Spleen (tissue), 11 donors: Measurements from ENCODE around the gene SLC29A3. TPM values are rescaled to one million over a fixed set of nuclear protein-coding genes. Genes with fewer than 3 reads are reported as not detected.

Experiments used
- DNase-seq: peaks from one replicate; pipeline ENCODE4 v3.0.0-alpha.2; 2020
- H3K27ac ChIP-seq, 8 donors: fragments of 200-600 bp; sonication (generic) in 7 of 8; 1 replicate in 4 of 8; 2 replicates in 4 of 8; pipeline versions ENCODE4 v1.5.0 to v1.8.0; 2016 to 2021; ENCODE audit warnings: inconsistent platforms in 4 of 8, mild to moderate bottlenecking in 4 of 8, moderate library complexity in 1 of 8
- H3K27me3 ChIP-seq, 7 donors: fragments of 200-600 bp; sonication (generic) in 6 of 7; replicated peaks in 1 of 7; 1 replicate in 4 of 7; 2 replicates in 3 of 7; pipeline versions ENCODE4 v1.5.0 to v1.8.0; 2016 to 2021; ENCODE audit warnings: inconsistent platforms in 3 of 7, mild to moderate bottlenecking in 1 of 7
- H3K36me3 ChIP-seq, 6 donors: fragments of 200-600 bp; sonication (generic) in 5 of 6; 1 replicate in 4 of 6; 2 replicates in 2 of 6; pipeline versions ENCODE4 v1.5.0 to v1.8.0; 2016 to 2021; ENCODE audit warnings: inconsistent platforms in 2 of 6
- H3K4me1 ChIP-seq, 6 donors: fragments of 200-600 bp; sonication (generic) in 5 of 6; 1 replicate in 3 of 6; 2 replicates in 3 of 6; pipeline versions ENCODE4 v1.5.0 to v1.8.0; 2016 to 2021; ENCODE audit warnings: inconsistent platforms in 3 of 6
- H3K4me3 ChIP-seq, 8 donors: fragments of 200-600 bp; sonication (generic) in 7 of 8; 1 replicate in 4 of 8; 2 replicates in 4 of 8; pipeline versions ENCODE4 v1.5.0 to v1.8.0; 2016 to 2021; ENCODE audit warnings: inconsistent platforms in 4 of 8, mild to moderate bottlenecking in 4 of 8, moderate library complexity in 2 of 8
- H3K9me3 ChIP-seq, 8 donors: fragments of 200-600 bp; sonication (generic) in 7 of 8; 1 replicate in 4 of 8; 2 replicates in 4 of 8; pipeline versions ENCODE4 v1.5.0 to v1.8.0; 2016 to 2021; ENCODE audit warnings: inconsistent platforms in 4 of 8
- CTCF ChIP-seq, 11 experiments: fragments of 200-600 bp in 7 of 11; fragments of 450-650 bp in 4 of 11; sonication (generic) in 4 of 11; IDR thresholded peaks in 8 of 11; conservative IDR thresholded peaks in 3 of 11; 1 replicate in 7 of 11; 2 replicates in 4 of 11; pipeline versions ENCODE4 v1.4.0 to v1.8.0; 2016 to 2021; ENCODE audit warnings: antibody characterized with exemption in 11 of 11, inconsistent platforms in 4 of 11, mild to moderate bottlenecking in 1 of 11
- POLR2A ChIP-seq, 3 donors: fragments of 450-650 bp; IDR thresholded peaks; one replicate each; pipeline ENCODE4 v1.5.1; 2017; ENCODE audit warnings: antibody characterized with exemption in 3 of 3, mild to moderate bottlenecking in 1 of 3
- POLR2AphosphoS5 ChIP-seq, 3 donors: sonication (generic); formaldehyde crosslinking; IDR thresholded peaks; one replicate each; pipeline ENCODE4 v1.5.1; 2017; ENCODE audit warnings: antibody characterized with exemption in 3 of 3
- WGBS, 5 donors: extraction: QIAGEN DNeasy Blood & Tissue Kit in 3 of 5; methylation state at CpG; one replicate each; pipeline versions ENCODE4 v1.1.5 to v1.1.7; 2013 to 2018; 5-methylcytosine and 5-hydroxymethylcytosine counted together
- intact Hi-C: fragments of 100-400 bp; cut with DNase I; formaldehyde crosslinking; loops from one replicate; pipeline ENCODE4 v1.15.0; 2023; ENCODE audit warnings: low total_unique reads
- polyA plus RNA-seq, 3 donors: library from polyadenylated mRNA; stranded (reverse); fragments of 200-250 nt; gene quantifications; one replicate each; pipeline ENCODE4 v1.2.1, GENCODE V29; 2013
- total RNA-seq, 7 donors: library from RNA; depleted of rRNA in 3 of 7; stranded (reverse); fragments of >200 nt in 3 of 7; fragmentation: NEBNext Ultra II Directional in 4 of 7; extraction: Animal tissue kit (Norgen Biotek cat#: 25700) in 4 of 7; gene quantifications; one replicate each; pipeline versions ENCODE4 v1.1.0 to v1.2.1, GENCODE V29; 2016 to 2021
- donor health status: healthy with polysubstance abuse.
- donor health status: DM: no; HTN: no; CAD: no; lungs with moderate emphysema.
- donor health status: DM: no; HTN: no; CAD: no.
- donor health status: Bipolar disorder and iron deficiency.
- donor health status: healthy.
- donor health status: DM: no; HTN: no; CAD: no.
- donor health status: DM: yes; HTN: yes; CAD: no.

Gene SLC29A3
- total and polyA plus RNA-seq, 10 donors: 3.3 to 15.6 (median 7.7) TPM

- Histone ChIP-seq H3K36me3 (no peaks in the 10 kb centered on the region), H3K27ac (no peak overlapping the region), H3K4me3 (no peak overlapping the region), H3K27me3 (peaks cover 3 to 64% (median 19%) of the 10 kb centered on the region in 7 donors), H3K4me1 (peaks cover 7 to 18% (median 11%) of the 10 kb centered on the region in 6 donors), H3K9me3 (no peaks in the 10 kb centered on the region)
- intact Hi-C loops: no loop called here
- DNase-seq: no peak
- TF ChIP-seq POLR2AphosphoS5 (IDR thresholded peaks at IDR 0.05) (no peak), POLR2A (IDR thresholded peaks at IDR 0.05) (no peak), CTCF (IDR thresholded peaks at IDR 0.05 in 8 of 11, conservative IDR thresholded peaks at IDR 0.05 in 3 of 11) (no peak)
- WGBS, 5 donors: 88 to 97% (median 92%) methylated on average over 7 of the region's 7 CpGs
Observed at GRCh38 chr10:71402005-71402404, 82.9 kb downstream of the SLC29A3 start.

- TF ChIP-seq CTCF (IDR thresholded peaks at IDR 0.05 in 8 of 11, conservative IDR thresholded peaks at IDR 0.05 in 3 of 11): no peak
- TF ChIP-seq POLR2AphosphoS5 (IDR thresholded peaks at IDR 0.05): no peak
- no peak for TF ChIP-seq POLR2A (IDR thresholded peaks at IDR 0.05)
- peaks cover 0 to 37% (median 2%) of the 10 kb centered on the region in 7 donors for H3K27me3 ChIP-seq
- H3K36me3 ChIP-seq: no peaks in the 10 kb centered on the region
- no peaks in the 10 kb centered on the region for H3K9me3 ChIP-seq
- H3K27ac ChIP-seq: no peak overlapping the region
- H3K4me3 ChIP-seq: no peak overlapping the region
- no peak for DNase-seq
- WGBS, 5 donors: 68 to 86% (median 81%) methylated on average over 11 to 13 of the region's 13 CpGs
- H3K4me1 ChIP-seq: no peaks in the 10 kb centered on the region
- intact Hi-C loops: no loop called here
Observed at GRCh38 chr10:71404503-71405295, 85.6 kb downstream of the SLC29A3 start.

- Histone ChIP-seq H3K27ac (no peak overlapping the region), H3K27me3 (peaks cover 0 to 16% (median 0%) of the 10 kb centered on the region in 7 donors), H3K9me3 (peaks cover 0 to 19% (median 16%) of the 10 kb centered on the region in 8 donors), H3K4me1 (no peaks in the 10 kb centered on the region), H3K36me3 (no peaks in the 10 kb centered on the region), H3K4me3 (no peak overlapping the region)
- 80 to 95% (median 91%) methylated on average over 3 of the region's 3 CpGs for WGBS, 5 donors
- no peak for DNase-seq
- TF ChIP-seq POLR2A (IDR thresholded peaks at IDR 0.05): no peak
- TF ChIP-seq CTCF (IDR thresholded peaks at IDR 0.05 in 8 of 11, conservative IDR thresholded peaks at IDR 0.05 in 3 of 11): no peak
- TF ChIP-seq POLR2AphosphoS5 (IDR thresholded peaks at IDR 0.05): no peak
- intact Hi-C loops: no loop called here
Observed at GRCh38 chr10:71406878-71407277, 87.8 kb downstream of the SLC29A3 start.

GRCh38 chr10:71408436-71409225, 89.6 kb downstream of the SLC29A3 start:
- H3K36me3 ChIP-seq: no peaks in the 10 kb centered on the region
- H3K4me1 ChIP-seq: no peaks in the 10 kb centered on the region
- intact Hi-C loops: no loop called here
- H3K27me3 ChIP-seq: peaks cover 0 to 13% (median 0%) of the 10 kb centered on the region in 7 donors
- peaks cover 0 to 27% (median 21%) of the 10 kb centered on the region in 8 donors for H3K9me3 ChIP-seq
- no peak overlapping the region for H3K27ac ChIP-seq
- 75 to 86% (median 79%) methylated on average over 5 to 9 of the region's 9 CpGs for WGBS, 5 donors
- no peak for TF ChIP-seq POLR2A (IDR thresholded peaks at IDR 0.05)
- no peak for TF ChIP-seq CTCF (IDR thresholded peaks at IDR 0.05 in 8 of 11, conservative IDR thresholded peaks at IDR 0.05 in 3 of 11)
- TF ChIP-seq POLR2AphosphoS5 (IDR thresholded peaks at IDR 0.05): no peak
- DNase-seq: no peak
- H3K4me3 ChIP-seq: no peak overlapping the region
